ENCODE results near the gene CSNK1E. TPM values are rescaled to one million over a fixed set of nuclear protein-coding genes. Genes with fewer than 3 reads are reported as not detected.

Gene CSNK1E
- total RNA-seq, 1 donor from 2014 or later: 246 TPM

- H3K4me3 Mint-ChIP-seq (ENCODE audit: low read depth): no peak overlapping the region
- peak overlapping the region; percentile 93 for H3K27ac Mint-ChIP-seq
- TF ChIP-seq CTCF (IDR thresholded peaks at IDR 0.05; ENCODE audit: unreplicated experiment): no peak
- no peaks in the 10 kb centered on the region for H3K27me3 Mint-ChIP-seq
- H3K36me3 Mint-ChIP-seq (ENCODE audit: insufficient read depth): no peaks in the 10 kb centered on the region
- DNase-seq (ENCODE audit: low spot score, unreplicated experiment): no peak
- H3K9me3 Mint-ChIP-seq (ENCODE audit: low read depth): no peaks in the 10 kb centered on the region
- peaks cover 19% of the 10 kb centered on the region for H3K4me1 Mint-ChIP-seq (ENCODE audit: low read depth)
Measured at GRCh38 chr22:38282397-38282796, 34.8 kb downstream of the CSNK1E start.

- no peak for TF ChIP-seq CTCF (IDR thresholded peaks at IDR 0.05; ENCODE audit: unreplicated experiment)
- H3K4me1 Mint-ChIP-seq (ENCODE audit: low read depth): peaks cover 25% of the 10 kb centered on the region
- H3K36me3 Mint-ChIP-seq (ENCODE audit: insufficient read depth): peaks cover 2% of the 10 kb centered on the region
- no peak for DNase-seq (ENCODE audit: low spot score, unreplicated experiment)
- no peaks in the 10 kb centered on the region for H3K9me3 Mint-ChIP-seq (ENCODE audit: low read depth)
- H3K4me3 Mint-ChIP-seq (ENCODE audit: low read depth): no peak overlapping the region
- H3K27ac Mint-ChIP-seq: no peak overlapping the region
- H3K27me3 Mint-ChIP-seq: peaks cover 4% of the 10 kb centered on the region
Measured at GRCh38 chr22:38276166-38276565, 41.1 kb downstream of the CSNK1E start.

- peaks cover 27% of the 10 kb centered on the region for H3K4me1 Mint-ChIP-seq (ENCODE audit: low read depth)
- no peaks in the 10 kb centered on the region for H3K9me3 Mint-ChIP-seq (ENCODE audit: low read depth)
- H3K4me3 Mint-ChIP-seq (ENCODE audit: low read depth): peak overlapping the region; percentile 80
- H3K27me3 Mint-ChIP-seq: peaks cover 4% of the 10 kb centered on the region
- H3K36me3 Mint-ChIP-seq (ENCODE audit: insufficient read depth): peaks cover 2% of the 10 kb centered on the region
- TF ChIP-seq CTCF (IDR thresholded peaks at IDR 0.05; ENCODE audit: unreplicated experiment): no peak
- no peak for DNase-seq (ENCODE audit: low spot score, unreplicated experiment)
- peak overlapping the region; percentile 89 for H3K27ac Mint-ChIP-seq
Measured at GRCh38 chr22:38273135-38273826, 44.0 kb downstream of the CSNK1E start.

- DNase-seq (ENCODE audit: low spot score, unreplicated experiment): peak; percentile 68
- peaks cover 28% of the 10 kb centered on the region for H3K4me1 Mint-ChIP-seq (ENCODE audit: low read depth)
- H3K36me3 Mint-ChIP-seq (ENCODE audit: insufficient read depth): peaks cover 2% of the 10 kb centered on the region
- TF ChIP-seq CTCF (IDR thresholded peaks at IDR 0.05; ENCODE audit: unreplicated experiment): no peak
- peak within 1 kb of the TSS; percentile 92 for H3K27ac Mint-ChIP-seq
- peak within 1 kb of the TSS; percentile 90 for H3K4me3 Mint-ChIP-seq (ENCODE audit: low read depth)
- peaks cover 4% of the 10 kb centered on the region for H3K27me3 Mint-ChIP-seq
- H3K9me3 Mint-ChIP-seq (ENCODE audit: low read depth): no peaks in the 10 kb centered on the region
Measured at GRCh38 chr22:38272373-38273134, 44.7 kb downstream of the CSNK1E start, which contains the start of gene TMEM184B. TSS of gene TMEM184B (minus strand) at chr22:38273010. CDS start at chr22:38247961, 25,049 bp downstream.

- Mint-ChIP-seq H3K4me3 (ENCODE audit: low read depth) (peak overlapping the region; percentile 90), H3K27ac (peak overlapping the region; percentile 92), H3K27me3 (peaks cover 4% of the 10 kb centered on the region), H3K36me3 (ENCODE audit: insufficient read depth) (peaks cover 2% of the 10 kb centered on the region), H3K4me1 (ENCODE audit: low read depth) (peaks cover 24% of the 10 kb centered on the region), H3K9me3 (ENCODE audit: low read depth) (no peaks in the 10 kb centered on the region)
- TF ChIP-seq CTCF (IDR thresholded peaks at IDR 0.05; ENCODE audit: unreplicated experiment): no peak
- no peak for DNase-seq (ENCODE audit: low spot score, unreplicated experiment)
Measured at GRCh38 chr22:38271927-38272372, 45.3 kb downstream of the CSNK1E start.

Measured in progenitor cell of endocrine pancreas (in vitro differentiated cells).